HEK293 (cell line): ENCODE measurements around the gene PHLDA1.

ENCODE experiments used
- CTCF ChIA-PET: fragments of 350-600 bp; formaldehyde crosslinking; extraction: SDS; loops from one replicate; lab custom pipeline; 2021; ENCODE audit warnings: antibody characterized with exemption; lab: Yijun Ruan, JAX
- POLR2A ChIA-PET: fragments of 300-600 bp; formaldehyde crosslinking; extraction: SDS; loops from one replicate; lab custom pipeline; 2020; ENCODE audit warnings: antibody characterized with exemption, inconsistent platforms; lab: Yijun Ruan, JAX
- H3K27ac ChIP-seq: fragments of 200-500 bp; sonication (Bioruptor generic); 2 replicates; pipeline ENCODE4 v1.5.1; 2014; ENCODE audit warnings: low read depth, low read length, control low read depth, inconsistent platforms; ENCODE audit errors: extremely low read depth
- H3K36me3 ChIP-seq, 2 experiments: fragments of 200-500 bp in 1 of 2; sonication (Bioruptor generic) in 1 of 2; 1 replicate in 1 of 2; 2 replicates in 1 of 2; pipeline ENCODE4 v1.5.1; 2014 to 2017; ENCODE audit warnings: inconsistent platforms in 2 of 2, low read length in 2 of 2; ENCODE audit not compliant: control insufficient read depth in 2 of 2, insufficient read depth in 1 of 2
- H3K4me1 ChIP-seq: fragments of 200-500 bp; sonication (Bioruptor generic); 2 replicates; pipeline ENCODE4 v1.5.1; 2014; ENCODE audit warnings: mild to moderate bottlenecking, low read length, inconsistent platforms; ENCODE audit not compliant: control insufficient read depth, insufficient read depth
- H3K4me3 ChIP-seq: 2 replicates; pipeline ENCODE4 v1.5.1; 2011; ENCODE audit warnings: low read depth, mild to moderate bottlenecking, control low read depth, low read length, moderate library complexity
- H3K9me3 ChIP-seq: fragments of 200-500 bp; sonication (Bioruptor generic); 2 replicates; pipeline ENCODE4 v1.5.1; 2014; ENCODE audit warnings: low read depth, low read length, inconsistent platforms; ENCODE audit not compliant: control insufficient read depth, insufficient read depth
- BCL11A ChIP-seq: fragments of 450-650 bp; formaldehyde crosslinking; IDR thresholded peaks from 2 replicates; pipeline ENCODE4 v1.5.1; 2016; ENCODE audit warnings: low read depth, missing biosample characterization, missing genetic modification characterization
- GLIS1 ChIP-seq: fragments of 450-650 bp; formaldehyde crosslinking; IDR thresholded peaks from 2 replicates; pipeline ENCODE4 v1.5.1; 2016; ENCODE audit warnings: missing biosample characterization, missing genetic modification characterization
- HOXC10 ChIP-seq: sonication (generic); formaldehyde crosslinking; IDR thresholded peaks from 2 replicates; pipeline ENCODE4 v1.8.1; 2023; ENCODE audit warnings: mild to moderate bottlenecking, missing genetic modification reagents
- HOXD13 ChIP-seq: sonication (generic); formaldehyde crosslinking; IDR thresholded peaks from 2 replicates; pipeline ENCODE4 v1.8.0; 2022; ENCODE audit warnings: missing genetic modification reagents, borderline replicate concordance
- KLF9 ChIP-seq: fragments of 450-650 bp; formaldehyde crosslinking; IDR thresholded peaks from 2 replicates; pipeline ENCODE4 v1.5.1; 2016; ENCODE audit warnings: missing biosample characterization, missing genetic modification characterization, low read depth
- WT1 ChIP-seq: fragments of 450-650 bp; formaldehyde crosslinking; IDR thresholded peaks from 2 replicates; pipeline ENCODE4 v1.5.1; 2016; ENCODE audit warnings: missing biosample characterization, missing genetic modification characterization
- ZBTB10 ChIP-seq: fragments of 450-650 bp; formaldehyde crosslinking; IDR thresholded peaks from 2 replicates; pipeline ENCODE4 v1.5.1; 2016; ENCODE audit warnings: missing biosample characterization, missing genetic modification characterization
- ZBTB21 ChIP-seq: fragments of 450-650 bp; formaldehyde crosslinking; IDR thresholded peaks from 2 replicates; pipeline ENCODE4 v1.5.1; 2017; ENCODE audit warnings: missing biosample characterization, missing genetic modification characterization
- ZBTB8A ChIP-seq: fragments of 450-650 bp; formaldehyde crosslinking; IDR thresholded peaks from 2 replicates; pipeline ENCODE4 v1.5.1; 2016; ENCODE audit warnings: missing biosample characterization, missing genetic modification characterization
- ZNF16 ChIP-seq: fragments of 450-650 bp; formaldehyde crosslinking; IDR thresholded peaks from 2 replicates; pipeline ENCODE4 v1.5.1; 2016; ENCODE audit warnings: low read depth, missing biosample characterization, missing genetic modification characterization
- ZNF302 ChIP-seq: fragments of 450-650 bp; formaldehyde crosslinking; IDR thresholded peaks from 2 replicates; pipeline ENCODE4 v1.5.1; 2016; ENCODE audit warnings: missing biosample characterization, missing genetic modification characterization, low read depth
- ZNF48 ChIP-seq: fragments of 450-650 bp; formaldehyde crosslinking; IDR thresholded peaks from 2 replicates; pipeline ENCODE4 v1.5.1; 2016; ENCODE audit warnings: missing biosample characterization, missing genetic modification characterization
- ZNF530 ChIP-seq: fragments of 450-650 bp; formaldehyde crosslinking; IDR thresholded peaks from 2 replicates; pipeline ENCODE4 v1.5.1; 2016; ENCODE audit warnings: low read depth, missing biosample characterization, missing genetic modification characterization
- ZNF544 ChIP-seq: fragments of 450-650 bp; formaldehyde crosslinking; IDR thresholded peaks from 2 replicates; pipeline ENCODE4 v1.5.0; 2017; ENCODE audit warnings: missing biosample characterization, missing genetic modification characterization
- ZNF747 ChIP-seq: fragments of 450-650 bp; formaldehyde crosslinking; IDR thresholded peaks from 2 replicates; pipeline ENCODE4 v1.5.1; 2016; ENCODE audit warnings: missing biosample characterization, missing genetic modification characterization
- ZNF76 ChIP-seq: fragments of 450-650 bp; formaldehyde crosslinking; IDR thresholded peaks from 2 replicates; pipeline ENCODE4; 2016; ENCODE audit warnings: low read depth, missing biosample characterization, missing genetic modification characterization, borderline replicate concordance
- ZNF768 ChIP-seq: fragments of 450-650 bp; formaldehyde crosslinking; IDR thresholded peaks from 2 replicates; pipeline ENCODE4 v1.5.1; 2018; ENCODE audit warnings: missing biosample characterization, mild to moderate bottlenecking, missing genetic modification characterization
- ZNF830 ChIP-seq: fragments of 450-650 bp; IDR thresholded peaks from 2 replicates; pipeline ENCODE4 v1.5.0; 2018; ENCODE audit warnings: missing biosample characterization, missing genetic modification characterization, low read depth, mild to moderate bottlenecking, moderate library complexity
- TF ChIP-seq, protein P1 (sequence below): fragments of 450-650 bp; formaldehyde crosslinking; IDR thresholded peaks from 2 replicates; pipeline ENCODE4 v1.5.1; 2017; ENCODE audit warnings: missing biosample characterization, missing genetic modification characterization
- TF ChIP-seq, protein P2 (sequence below): fragments of 450-650 bp; formaldehyde crosslinking; IDR thresholded peaks from 2 replicates; pipeline ENCODE4 v1.5.1; 2016; ENCODE audit warnings: missing biosample characterization, missing genetic modification characterization
- TF ChIP-seq, protein P3 (sequence below): fragments of 450-650 bp; formaldehyde crosslinking; IDR thresholded peaks from 2 replicates; pipeline ENCODE4 v1.5.1; 2016; ENCODE audit warnings: missing biosample characterization, missing genetic modification characterization

The PHLDA1 gene

DNA sequence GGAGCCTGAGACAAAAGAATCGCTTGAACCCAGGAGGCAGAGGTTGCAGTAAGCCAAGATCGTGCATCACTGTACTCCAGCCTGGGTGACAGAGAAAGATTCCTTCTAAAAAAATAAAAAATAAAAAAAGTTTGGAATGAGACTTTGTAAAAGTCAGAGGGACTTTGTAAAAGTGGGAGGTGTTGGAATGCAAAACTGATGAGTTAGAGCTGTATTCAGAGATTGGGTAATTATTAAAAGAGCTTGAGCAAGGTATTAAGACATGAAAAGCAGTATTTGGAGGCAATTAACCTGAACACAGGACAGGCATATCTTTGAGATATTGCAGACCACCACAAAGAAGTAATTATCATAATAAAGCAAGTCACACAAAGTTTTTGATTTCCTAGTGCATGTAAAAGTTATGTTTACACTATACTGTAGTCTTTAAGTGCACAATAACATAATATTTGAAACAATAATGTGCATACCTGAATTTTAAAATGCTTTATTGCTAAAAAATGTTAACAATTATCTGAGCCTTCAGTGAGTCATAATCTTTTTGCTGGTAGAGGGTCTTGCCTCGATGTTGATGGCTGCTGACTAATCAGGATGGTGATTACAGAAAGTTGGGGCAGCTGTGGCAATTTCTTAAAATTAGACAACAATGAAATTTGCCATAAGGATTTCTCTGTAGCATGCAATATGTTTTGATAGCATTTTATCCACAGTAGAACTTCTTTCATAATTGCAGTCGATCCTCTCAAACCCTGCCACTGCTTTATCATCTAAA, 33.1 kb downstream of the PHLDA1 start:
- ChIA-PET POLR2A (interaction anchor here (0.7 kb wide), 1 partner anchor 652 kb away, joined by 5 read pairs; no protein-coding TSS in a partner anchor), CTCF (no interaction called here)
- no peak for TF ChIP-seq WT1 (tag by site-specific recombination)
- no peak for TF ChIP-seq ZNF48 (tag by site-specific recombination)
- no peak for TF ChIP-seq ZBTB21 (tag by site-specific recombination)
- TF ChIP-seq BCL11A = no peak
- TF ChIP-seq ZNF544 (tag by site-specific recombination) = no peak
- no peak for TF ChIP-seq ZNF747
- Histone ChIP-seq H3K27ac (no peak overlapping the region), H3K9me3 (no peaks in the 10 kb centered on the region), H3K4me3 (no peak overlapping the region), H3K4me1 (no peaks in the 10 kb centered on the region), H3K36me3 (no peaks in the 10 kb centered on the region)

DNA sequence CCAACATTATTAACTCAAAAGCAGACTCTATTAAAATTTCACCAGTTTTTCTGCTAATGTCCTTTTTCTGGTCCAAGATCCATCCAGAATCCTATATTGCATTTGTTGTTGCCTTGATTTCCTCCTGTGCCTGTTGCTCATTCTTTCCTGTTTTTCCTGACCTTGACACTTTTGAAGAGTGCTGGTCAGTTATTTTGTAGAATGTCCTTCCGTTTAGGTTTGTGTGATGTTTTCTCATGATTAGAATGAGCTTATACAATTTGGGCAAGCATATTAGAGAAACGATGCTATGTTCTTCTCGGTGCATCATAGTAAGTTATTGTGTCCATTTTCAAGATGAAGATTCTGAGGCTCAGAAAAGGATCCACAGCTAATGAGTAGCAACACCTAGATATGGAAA, 33.9 kb downstream of the PHLDA1 start:
- ChIA-PET POLR2A (interaction anchor here (1.1 kb wide), 1 partner anchor 1450 kb away, joined by 3 read pairs; no protein-coding TSS in a partner anchor), CTCF (no interaction called here)
- Histone ChIP-seq H3K4me1 (no peaks in the 10 kb centered on the region), H3K4me3 (no peak overlapping the region), H3K9me3 (no peaks in the 10 kb centered on the region), H3K36me3 (no peaks in the 10 kb centered on the region), H3K27ac (no peak overlapping the region)
- TF ChIP-seq KLF9 (no peak), ZNF76 (tag by site-specific recombination) (no peak), HOXD13 (CRISPR knock-in tag) (no peak), ZNF302 (no peak), ZNF768 (tag by site-specific recombination) (no peak), HOXC10 (CRISPR knock-in tag) (no peak), ZNF530 (tag by site-specific recombination) (no peak), ZBTB8A (tag by site-specific recombination) (no peak), GLIS1 (tag by site-specific recombination) (no peak), ZNF830 (no peak), ZNF16 (tag by site-specific recombination) (no peak), ZBTB10 (tag by site-specific recombination) (no peak)
- TF ChIP-seq, protein P1, sequence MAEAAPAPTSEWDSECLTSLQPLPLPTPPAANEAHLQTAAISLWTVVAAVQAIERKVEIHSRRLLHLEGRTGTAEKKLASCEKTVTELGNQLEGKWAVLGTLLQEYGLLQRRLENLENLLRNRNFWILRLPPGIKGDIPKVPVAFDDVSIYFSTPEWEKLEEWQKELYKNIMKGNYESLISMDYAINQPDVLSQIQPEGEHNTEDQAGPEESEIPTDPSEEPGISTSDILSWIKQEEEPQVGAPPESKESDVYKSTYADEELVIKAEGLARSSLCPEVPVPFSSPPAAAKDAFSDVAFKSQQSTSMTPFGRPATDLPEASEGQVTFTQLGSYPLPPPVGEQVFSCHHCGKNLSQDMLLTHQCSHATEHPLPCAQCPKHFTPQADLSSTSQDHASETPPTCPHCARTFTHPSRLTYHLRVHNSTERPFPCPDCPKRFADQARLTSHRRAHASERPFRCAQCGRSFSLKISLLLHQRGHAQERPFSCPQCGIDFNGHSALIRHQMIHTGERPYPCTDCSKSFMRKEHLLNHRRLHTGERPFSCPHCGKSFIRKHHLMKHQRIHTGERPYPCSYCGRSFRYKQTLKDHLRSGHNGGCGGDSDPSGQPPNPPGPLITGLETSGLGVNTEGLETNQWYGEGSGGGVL (tag by site-specific recombination) = no peak
- TF ChIP-seq, protein P2, sequence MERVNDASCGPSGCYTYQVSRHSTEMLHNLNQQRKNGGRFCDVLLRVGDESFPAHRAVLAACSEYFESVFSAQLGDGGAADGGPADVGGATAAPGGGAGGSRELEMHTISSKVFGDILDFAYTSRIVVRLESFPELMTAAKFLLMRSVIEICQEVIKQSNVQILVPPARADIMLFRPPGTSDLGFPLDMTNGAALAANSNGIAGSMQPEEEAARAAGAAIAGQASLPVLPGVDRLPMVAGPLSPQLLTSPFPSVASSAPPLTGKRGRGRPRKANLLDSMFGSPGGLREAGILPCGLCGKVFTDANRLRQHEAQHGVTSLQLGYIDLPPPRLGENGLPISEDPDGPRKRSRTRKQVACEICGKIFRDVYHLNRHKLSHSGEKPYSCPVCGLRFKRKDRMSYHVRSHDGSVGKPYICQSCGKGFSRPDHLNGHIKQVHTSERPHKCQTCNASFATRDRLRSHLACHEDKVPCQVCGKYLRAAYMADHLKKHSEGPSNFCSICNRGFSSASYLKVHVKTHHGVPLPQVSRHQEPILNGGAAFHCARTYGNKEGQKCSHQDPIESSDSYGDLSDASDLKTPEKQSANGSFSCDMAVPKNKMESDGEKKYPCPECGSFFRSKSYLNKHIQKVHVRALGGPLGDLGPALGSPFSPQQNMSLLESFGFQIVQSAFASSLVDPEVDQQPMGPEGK (tag by site-specific recombination) = no peak
- TF ChIP-seq, protein P3, sequence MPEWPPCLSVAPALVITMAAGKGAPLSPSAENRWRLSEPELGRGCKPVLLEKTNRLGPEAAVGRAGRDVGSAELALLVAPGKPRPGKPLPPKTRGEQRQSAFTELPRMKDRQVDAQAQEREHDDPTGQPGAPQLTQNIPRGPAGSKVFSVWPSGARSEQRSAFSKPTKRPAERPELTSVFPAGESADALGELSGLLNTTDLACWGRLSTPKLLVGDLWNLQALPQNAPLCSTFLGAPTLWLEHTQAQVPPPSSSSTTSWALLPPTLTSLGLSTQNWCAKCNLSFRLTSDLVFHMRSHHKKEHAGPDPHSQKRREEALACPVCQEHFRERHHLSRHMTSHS (tag by site-specific recombination) = no peak
- TF ChIP-seq, all 188 proteins: peak for 0
